GM12891 (cell line): Measurements from ENCODE around the gene C1QBP.

ENCODE experiments used
- POLR2A ChIP-seq: IDR thresholded peaks from 2 replicates; pipeline ENCODE4 v1.6.1; 2011; ENCODE audit warnings: low read depth, low read length, control low read depth
- POLR2AphosphoS5 ChIP-seq: IDR thresholded peaks from 2 replicates; pipeline ENCODE4 v1.6.1; 2011; ENCODE audit warnings: low read depth, low read length, control low read depth
- TAF1 ChIP-seq: IDR thresholded peaks from 2 replicates; pipeline ENCODE4 v1.6.1; 2011; ENCODE audit warnings: low read depth, low read length, control low read depth

- TF ChIP-seq TAF1, result no peak
- no peak for TF ChIP-seq POLR2A
- TF ChIP-seq POLR2AphosphoS5, result no peak
Measured at GRCh38 chr17:5425826-5426225, 13.1 kb downstream of the C1QBP start.
